ENCODE results near the gene PCDHB4.

DNA sequence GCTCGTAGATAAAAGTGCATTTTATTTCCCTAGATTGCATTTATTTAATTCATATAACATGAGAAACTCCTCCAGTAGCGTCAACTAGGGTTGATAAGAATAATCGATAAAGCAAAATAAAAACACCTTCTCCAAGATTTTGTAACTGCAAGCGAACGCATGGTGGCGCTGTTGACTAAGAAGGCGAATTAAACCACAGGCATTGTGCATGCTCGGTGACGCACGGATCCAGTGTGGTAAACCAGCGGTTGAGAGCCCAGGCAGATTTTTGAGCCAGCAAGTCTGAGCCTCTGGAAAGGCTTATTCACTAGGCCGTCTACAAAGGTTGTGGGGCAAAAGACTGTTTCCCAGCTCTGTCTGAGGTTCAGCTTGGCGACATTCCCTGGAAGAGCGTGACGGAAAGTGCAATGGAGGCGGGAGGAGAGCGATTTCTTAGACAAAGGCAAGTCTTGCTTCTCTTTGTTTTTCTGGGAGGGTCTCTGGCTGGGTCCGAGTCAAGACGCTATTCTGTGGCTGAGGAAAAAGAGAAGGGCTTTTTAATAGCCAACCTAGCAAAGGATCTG is 21.3 kb upstream of the PCDHB4 start, which contains the start of gene PCDHB3:
- no peak for TF ChIP-seq TEAD4 (IDR thresholded peaks at IDR 0.05; ENCODE audit: borderline replicate concordance, insufficient read depth)
- TF ChIP-seq, protein P1, sequence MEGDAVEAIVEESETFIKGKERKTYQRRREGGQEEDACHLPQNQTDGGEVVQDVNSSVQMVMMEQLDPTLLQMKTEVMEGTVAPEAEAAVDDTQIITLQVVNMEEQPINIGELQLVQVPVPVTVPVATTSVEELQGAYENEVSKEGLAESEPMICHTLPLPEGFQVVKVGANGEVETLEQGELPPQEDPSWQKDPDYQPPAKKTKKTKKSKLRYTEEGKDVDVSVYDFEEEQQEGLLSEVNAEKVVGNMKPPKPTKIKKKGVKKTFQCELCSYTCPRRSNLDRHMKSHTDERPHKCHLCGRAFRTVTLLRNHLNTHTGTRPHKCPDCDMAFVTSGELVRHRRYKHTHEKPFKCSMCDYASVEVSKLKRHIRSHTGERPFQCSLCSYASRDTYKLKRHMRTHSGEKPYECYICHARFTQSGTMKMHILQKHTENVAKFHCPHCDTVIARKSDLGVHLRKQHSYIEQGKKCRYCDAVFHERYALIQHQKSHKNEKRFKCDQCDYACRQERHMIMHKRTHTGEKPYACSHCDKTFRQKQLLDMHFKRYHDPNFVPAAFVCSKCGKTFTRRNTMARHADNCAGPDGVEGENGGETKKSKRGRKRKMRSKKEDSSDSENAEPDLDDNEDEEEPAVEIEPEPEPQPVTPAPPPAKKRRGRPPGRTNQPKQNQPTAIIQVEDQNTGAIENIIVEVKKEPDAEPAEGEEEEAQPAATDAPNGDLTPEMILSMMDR (IDR thresholded peaks at IDR 0.05), result peak; percentile 66
- no peak for TF ChIP-seq EP300 (IDR thresholded peaks at IDR 0.05; ENCODE audit: borderline replicate concordance in 1 of 2, low read depth in 1 of 2, low read length in 1 of 2)
- TF ChIP-seq GATA2 (CRISPR knock-in tag; IDR thresholded peaks at IDR 0.05), result no peak
- TF ChIP-seq NFIC (IDR thresholded peaks at IDR 0.05; ENCODE audit: borderline replicate concordance), result no peak
- no peak for TF ChIP-seq ELF1 (IDR thresholded peaks at IDR 0.05)
- TF ChIP-seq SMC3 (IDR thresholded peaks at IDR 0.05; ENCODE audit: low read depth, low read length), result peak; percentile 27; the same call in 1 of the 2 replicates
- TF ChIP-seq GABPA (IDR thresholded peaks at IDR 0.05; ENCODE audit: low read depth), result no peak
- TF ChIP-seq, protein P2, sequence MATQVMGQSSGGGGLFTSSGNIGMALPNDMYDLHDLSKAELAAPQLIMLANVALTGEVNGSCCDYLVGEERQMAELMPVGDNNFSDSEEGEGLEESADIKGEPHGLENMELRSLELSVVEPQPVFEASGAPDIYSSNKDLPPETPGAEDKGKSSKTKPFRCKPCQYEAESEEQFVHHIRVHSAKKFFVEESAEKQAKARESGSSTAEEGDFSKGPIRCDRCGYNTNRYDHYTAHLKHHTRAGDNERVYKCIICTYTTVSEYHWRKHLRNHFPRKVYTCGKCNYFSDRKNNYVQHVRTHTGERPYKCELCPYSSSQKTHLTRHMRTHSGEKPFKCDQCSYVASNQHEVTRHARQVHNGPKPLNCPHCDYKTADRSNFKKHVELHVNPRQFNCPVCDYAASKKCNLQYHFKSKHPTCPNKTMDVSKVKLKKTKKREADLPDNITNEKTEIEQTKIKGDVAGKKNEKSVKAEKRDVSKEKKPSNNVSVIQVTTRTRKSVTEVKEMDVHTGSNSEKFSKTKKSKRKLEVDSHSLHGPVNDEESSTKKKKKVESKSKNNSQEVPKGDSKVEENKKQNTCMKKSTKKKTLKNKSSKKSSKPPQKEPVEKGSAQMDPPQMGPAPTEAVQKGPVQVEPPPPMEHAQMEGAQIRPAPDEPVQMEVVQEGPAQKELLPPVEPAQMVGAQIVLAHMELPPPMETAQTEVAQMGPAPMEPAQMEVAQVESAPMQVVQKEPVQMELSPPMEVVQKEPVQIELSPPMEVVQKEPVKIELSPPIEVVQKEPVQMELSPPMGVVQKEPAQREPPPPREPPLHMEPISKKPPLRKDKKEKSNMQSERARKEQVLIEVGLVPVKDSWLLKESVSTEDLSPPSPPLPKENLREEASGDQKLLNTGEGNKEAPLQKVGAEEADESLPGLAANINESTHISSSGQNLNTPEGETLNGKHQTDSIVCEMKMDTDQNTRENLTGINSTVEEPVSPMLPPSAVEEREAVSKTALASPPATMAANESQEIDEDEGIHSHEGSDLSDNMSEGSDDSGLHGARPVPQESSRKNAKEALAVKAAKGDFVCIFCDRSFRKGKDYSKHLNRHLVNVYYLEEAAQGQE (IDR thresholded peaks at IDR 0.05; ENCODE audit: low read depth, low read length), result no peak
- TF ChIP-seq FOSL2 (IDR thresholded peaks at IDR 0.05; ENCODE audit: borderline replicate concordance, low read depth), result no peak
- TF ChIP-seq RAD21 (IDR thresholded peaks at IDR 0.05; ENCODE audit: low read length), result peak; percentile 67
- no peak for TF ChIP-seq YY1 (IDR thresholded peaks at IDR 0.05; ENCODE audit: low read depth)

All from SK-N-SH (cell line).